CD4-positive, alpha-beta T cell treated with Interleukin-4 for 1 hour (primary cell): ENCODE measurements around the gene RHPN2.
"Not testable (repeated sequence)": the region's sequence is repeated elsewhere in the genome, so short reads cannot be mapped to it uniquely, and the experiment has no call there.

Experiments used
- DNase-seq, 2 donors: peaks; one replicate each; pipeline ENCODE4 v3.0.0-alpha.2; 2020 to 2022

RHPN2 gene

DNA sequence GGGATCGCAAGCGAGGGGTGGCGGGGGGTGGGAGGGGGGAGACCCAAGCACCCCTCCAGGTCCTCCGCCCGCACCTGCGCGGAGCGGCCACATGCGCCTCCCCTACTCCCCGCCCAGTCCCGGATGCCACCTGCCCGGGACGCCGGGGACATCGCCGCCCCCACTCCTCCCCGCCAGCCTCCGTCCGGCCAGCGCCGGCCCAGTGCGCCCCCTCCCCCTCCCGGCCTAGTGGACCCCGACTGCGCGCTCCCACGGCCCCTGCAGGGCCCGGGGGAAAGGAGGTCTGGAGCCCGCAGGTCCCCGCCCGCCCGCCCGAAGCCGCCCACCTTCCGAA, 263 bp downstream of the RHPN2 start:
- peak in 1 of 2 donors; percentile 14 for DNase-seq

DNA sequence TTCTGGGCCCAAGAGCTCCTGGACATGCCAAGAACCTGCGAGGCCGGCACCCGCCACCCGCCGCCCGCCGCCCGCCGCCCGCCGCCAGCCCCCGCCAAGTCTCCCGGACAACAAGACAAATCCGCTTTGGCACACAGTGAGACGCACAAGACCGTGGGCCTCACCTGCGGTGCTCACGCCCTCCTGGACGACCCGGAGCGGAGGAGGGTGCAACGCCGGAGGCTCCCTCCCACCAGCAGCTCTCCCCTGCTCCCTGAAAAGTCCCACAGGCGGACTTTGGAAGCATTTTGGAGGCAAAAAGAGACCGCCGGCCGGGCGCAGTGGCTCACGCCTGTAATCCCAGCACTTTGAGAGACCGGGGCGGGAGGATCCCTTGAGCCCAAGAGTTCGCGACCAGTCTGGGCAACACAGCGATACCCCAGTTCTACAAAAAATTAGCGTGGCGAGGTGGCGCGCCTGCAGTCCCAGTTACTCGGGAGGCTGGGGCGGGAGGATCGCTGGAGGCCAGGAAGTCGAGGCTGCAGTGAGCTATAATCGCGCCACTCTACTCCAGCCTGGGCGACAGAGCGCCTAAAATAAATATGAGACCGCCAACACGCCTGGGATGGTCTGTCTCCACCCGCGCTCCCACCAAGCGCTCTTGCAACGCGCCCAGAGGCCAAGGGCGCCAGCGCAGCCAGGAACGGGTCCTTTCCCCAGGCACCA, 783 bp downstream of the RHPN2 start:
- no peak for DNase-seq

DNA sequence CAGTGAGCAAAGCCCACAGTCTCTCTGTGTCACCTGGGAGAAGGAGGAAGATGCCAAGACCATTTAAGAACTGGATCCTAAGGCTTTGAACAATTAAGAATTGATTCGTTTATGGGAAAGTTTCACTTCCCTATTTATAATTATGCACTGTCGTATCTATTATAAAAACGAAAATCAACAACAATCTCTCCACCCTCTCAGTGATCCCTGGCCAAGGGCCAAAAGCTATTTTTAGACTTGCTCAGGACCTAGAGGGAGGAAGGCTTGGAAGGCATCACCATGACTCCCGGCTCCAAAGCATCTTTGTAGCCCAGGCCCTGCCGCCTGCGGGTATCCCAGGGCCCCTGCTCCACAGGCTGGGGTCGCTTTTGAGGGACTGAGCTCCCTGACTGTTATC, 1.3 kb downstream of the RHPN2 start:
- no peak for DNase-seq

DNA sequence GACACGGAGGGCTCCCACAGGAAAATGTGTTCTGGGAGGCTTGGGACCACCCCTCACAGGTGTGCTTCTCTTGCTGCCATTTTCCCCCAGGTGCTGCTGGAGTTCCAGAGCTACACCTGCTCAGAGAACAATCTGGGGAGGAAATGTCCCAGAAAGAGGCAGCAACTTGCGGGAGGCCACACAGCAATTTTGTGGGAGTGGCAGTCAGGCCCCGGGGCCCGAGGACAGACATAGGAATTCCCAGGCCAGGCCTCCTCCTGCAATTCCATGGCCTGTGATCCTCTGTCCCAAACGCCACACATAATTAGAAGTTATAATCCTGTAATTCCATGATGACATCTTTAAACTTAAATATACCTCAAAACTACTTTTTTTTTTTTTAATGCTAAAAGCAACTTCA, 1.8 kb downstream of the RHPN2 start:
- no peak for DNase-seq

DNA sequence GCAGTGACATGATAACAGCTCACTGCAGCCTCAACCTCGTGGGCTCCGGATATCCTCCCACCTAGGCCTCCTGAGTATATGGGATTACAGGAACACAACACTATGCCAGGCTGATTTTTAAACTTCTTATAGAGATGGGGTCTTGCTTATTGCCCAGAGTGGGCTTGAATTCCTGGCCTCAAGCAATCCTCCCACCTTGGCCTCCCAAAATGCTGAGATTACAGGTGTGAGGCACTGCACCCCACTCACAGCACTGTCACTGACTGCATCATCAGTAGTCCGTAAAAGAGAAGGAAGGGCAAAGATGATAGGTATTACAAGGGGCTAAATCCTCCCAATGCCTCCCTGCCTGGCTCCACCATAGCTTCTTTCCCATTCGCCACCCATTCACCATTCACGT, 4.1 kb downstream of the RHPN2 start:
- DNase-seq = no peak

DNA sequence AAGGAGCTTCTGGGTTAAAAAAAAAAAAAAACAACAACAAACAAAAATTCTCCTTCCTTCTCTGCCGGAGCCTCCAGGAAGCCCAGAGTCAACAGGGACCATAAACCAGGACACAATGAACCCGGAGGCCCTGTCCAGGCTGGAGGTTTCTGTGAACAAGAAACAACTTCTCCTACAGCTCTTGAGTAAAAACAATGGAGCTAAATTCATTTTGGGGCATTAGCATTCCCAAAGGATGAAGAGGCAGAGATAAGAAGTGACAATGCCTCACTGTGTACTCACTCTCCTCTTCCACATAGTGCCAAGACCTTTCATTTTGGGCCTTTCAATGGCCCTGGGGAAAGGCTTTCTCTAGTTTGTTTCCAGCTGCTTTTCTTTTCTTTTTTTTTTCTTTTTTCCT, 9.0 kb downstream of the RHPN2 start:
- DNase-seq = no peak

DNA sequence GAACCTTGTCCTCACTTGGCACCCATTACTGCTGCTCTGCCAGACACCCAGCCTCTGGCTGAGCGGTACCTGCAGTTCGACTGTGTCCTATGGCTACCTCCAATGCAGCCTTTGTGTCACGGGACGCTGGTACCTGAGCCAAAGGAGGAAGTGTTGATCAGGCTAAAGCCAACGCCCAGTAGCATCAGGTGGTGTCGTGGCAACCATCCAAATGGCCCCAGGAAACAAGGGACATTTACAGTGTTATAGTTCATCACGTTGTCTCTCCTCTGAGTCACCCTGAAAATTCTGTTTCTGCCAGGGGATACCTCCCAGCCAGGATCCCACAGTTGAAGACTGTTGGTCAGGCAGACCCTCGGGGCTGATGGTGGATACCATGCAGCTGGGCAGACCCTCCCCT, 10.1 kb downstream of the RHPN2 start:
- no peak for DNase-seq

DNA sequence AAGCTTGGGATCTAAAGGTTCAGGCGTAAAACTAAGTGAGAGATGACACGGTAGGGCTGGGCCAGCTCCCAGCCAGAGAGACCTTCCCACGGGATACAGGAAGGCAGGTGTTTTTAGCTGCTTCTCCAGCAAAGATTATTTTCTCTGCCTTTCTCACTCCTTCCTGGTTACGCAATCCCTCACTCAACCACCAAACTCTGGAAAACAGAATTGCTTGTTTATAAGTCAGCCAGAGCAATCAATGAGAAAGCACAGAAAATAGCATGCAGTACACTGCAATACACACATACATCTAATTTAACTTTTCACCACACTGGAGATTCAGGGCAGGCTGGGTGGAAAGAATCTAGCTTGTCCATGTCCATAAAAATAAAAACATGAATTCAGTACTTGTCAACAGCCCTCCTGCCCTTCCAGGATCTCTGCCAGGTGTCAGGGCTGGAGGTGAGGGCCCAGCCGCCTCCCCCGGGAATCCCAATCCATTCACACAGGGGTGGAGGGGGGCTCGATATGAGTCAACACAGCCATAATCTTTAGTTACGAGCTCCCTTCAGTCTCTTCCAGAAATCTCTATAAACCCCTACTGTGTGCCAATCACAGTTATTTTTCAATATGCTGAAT, 12.2 kb downstream of the RHPN2 start:
- DNase-seq = no peak

DNA sequence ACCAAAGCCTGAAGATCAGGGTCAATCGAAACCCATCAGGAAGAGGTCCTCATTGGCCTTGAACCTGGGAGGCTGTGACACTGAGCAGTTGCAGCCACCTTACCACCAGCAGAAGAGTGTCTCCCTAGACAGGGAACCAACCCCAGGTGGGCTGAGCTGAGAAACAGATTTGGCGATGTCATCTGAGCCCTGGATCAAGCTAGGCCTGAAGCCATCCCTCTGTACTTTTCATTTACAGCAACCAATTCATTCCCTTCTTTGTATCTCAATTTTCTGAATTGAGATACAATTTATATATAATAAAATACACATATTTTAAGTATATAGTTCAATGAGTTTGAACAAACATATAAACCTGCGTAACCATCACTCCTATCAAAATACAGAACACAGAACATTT, 14.6 kb downstream of the RHPN2 start:
- DNase-seq = no peak

DNA sequence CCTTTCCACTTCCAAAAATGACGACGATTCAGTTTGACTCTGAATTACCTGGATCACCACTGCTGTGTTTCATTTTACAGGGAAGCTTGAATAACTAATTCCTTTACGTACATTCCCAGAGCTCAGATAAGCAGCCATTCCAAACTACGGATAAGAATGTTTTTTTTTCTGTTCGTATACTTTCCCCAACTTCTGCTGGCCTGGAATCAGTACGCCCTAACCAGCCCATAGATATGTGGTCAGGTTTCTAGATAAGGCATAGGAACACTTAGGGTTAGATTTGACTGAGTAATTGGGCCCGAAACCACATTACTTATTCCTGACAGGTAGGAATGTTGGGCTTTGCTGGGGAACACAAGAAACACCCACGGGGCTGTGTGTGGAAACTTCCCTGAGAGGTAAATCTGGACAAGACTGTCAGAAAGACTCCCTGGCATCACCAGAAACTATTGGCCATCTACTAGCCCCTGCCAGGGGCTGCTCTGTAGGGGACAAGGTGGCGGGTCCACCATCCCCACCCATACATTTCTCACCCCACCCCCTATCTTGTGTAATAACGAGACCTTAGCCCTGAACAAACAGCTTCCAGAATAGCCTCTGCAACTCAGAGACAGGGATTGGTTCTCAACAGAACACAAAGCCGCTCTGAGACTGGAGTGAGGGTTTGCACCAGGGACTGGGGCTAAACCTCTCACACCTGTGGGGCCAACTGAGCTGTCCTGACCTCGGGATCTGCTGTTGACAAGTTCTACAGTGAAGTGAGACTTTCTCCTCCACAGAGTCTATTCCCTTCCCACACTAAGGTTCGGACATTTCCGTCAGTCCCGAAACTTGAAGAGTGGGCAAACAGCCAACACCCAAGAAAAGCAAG, 15.6 kb downstream of the RHPN2 start:
- no peak for DNase-seq

DNA sequence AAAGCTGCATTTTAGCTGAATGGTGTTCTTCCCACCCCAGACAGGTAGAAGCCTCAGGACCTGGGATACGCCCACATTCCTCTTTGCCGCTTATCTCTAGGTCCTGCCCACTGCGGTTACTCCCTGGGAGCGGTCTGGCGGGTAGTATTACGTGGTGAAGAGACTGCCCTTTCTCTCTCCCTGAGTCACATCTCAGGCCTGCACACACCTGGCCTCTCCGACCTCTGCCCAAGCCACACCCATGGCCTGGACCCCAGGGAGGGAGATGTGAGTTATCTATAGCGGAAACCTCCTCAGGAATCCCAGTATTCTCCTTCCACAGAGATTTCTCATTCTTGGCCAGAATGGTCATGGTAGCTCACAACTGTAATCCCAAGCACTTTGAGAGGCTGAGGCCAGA, 17.3 kb downstream of the RHPN2 start:
- DNase-seq = no peak

DNA sequence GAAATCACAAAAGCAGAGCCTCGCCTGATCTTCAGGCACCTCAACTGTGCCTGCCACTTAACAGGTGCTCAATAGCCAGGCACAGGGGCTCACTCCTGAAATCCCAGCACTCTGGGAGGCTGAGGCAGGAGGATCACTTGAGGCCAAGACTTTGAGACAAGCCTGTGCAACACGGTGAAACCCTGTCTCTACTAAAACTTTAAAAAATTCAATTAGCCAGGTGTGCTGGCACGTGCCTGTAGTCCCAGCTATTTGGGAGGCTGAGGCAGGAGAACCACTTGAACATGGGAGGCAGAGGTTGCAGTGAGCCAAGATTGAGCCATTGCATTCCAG, 22.9 kb downstream of the RHPN2 start:
- not testable (repeated sequence) for DNase-seq

DNA sequence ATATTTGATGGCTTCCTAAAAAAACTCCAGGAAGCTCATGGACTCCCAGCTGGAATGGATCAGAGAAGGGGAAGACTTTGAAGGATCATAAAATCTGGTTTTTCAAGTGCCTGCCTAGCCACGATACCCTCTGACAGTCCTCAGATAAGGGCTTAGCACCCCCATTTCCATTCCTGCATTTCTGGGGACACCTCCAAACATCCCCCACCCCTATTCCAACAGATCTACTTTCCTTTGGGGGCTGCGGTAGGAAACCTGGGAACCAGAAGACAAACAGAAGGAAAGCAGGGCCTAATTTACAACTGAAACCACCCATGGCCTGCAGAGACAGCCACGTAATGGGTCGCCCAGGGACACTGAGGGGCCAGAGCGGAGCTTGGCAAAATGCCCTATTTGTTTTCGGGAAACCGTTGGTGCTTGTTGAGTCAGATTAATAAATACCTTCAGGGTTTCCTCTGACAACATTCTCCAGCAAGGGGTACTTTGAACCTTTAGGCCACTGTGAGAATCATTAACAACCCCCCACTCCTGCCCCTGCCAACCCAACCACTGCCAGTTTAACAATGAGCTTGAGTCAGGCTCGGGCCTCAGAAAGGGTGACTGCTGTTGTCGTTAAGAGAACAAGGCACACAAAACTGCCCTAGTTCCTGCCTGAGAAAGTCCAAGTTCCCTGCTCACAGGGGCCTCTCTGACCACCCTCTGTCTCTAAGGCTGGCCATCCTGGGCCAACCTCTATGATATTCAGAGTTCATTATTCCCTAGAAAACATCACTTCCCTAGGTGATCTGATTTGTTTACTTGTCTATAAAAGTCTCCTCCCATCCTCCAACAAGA, 23.5 kb downstream of the RHPN2 start:
- DNase-seq = no peak

DNA sequence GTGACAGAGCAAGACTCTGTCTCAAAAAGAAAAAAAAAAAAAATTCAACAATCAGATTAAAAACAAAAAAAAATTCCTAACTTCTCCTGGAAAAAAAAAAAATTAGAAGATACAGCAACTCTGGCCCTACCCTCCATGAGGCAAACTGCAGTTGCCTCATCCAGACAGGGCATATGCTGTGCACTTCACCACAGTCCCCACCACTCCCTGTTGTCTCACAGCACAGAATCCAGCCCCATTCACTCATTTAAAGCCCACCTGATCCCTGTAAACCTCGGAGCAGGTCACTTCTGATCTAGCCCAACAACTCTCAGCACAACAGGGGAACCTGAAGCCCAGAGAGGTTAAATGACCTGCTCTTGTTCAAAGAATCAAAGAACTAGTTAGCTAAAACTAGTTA, 24.9 kb downstream of the RHPN2 start:
- no peak for DNase-seq

DNA sequence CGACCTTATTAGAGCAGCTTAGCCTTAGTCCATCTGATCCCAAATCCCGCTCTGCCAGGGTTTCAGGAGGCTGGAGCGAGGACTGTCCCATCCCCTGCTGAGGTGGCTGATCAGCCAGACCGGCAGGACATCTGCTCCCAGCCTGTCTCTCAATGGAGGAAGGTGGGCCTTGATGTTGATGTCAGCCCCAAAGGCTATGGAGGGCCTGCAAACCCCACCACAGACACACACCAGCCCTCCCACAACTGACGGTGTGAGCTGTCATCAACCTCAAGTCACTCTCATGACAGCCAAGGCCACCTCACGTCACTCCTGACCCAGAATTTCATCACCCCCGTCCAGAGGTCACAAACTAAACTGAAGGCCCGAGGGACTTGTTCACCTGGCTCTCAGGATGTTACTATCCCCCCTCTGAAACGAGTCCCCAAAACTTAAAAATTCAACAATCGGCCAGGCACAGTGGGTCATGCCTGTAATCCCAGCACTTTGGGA, 25.5 kb downstream of the RHPN2 start:
- DNase-seq = no peak

DNA sequence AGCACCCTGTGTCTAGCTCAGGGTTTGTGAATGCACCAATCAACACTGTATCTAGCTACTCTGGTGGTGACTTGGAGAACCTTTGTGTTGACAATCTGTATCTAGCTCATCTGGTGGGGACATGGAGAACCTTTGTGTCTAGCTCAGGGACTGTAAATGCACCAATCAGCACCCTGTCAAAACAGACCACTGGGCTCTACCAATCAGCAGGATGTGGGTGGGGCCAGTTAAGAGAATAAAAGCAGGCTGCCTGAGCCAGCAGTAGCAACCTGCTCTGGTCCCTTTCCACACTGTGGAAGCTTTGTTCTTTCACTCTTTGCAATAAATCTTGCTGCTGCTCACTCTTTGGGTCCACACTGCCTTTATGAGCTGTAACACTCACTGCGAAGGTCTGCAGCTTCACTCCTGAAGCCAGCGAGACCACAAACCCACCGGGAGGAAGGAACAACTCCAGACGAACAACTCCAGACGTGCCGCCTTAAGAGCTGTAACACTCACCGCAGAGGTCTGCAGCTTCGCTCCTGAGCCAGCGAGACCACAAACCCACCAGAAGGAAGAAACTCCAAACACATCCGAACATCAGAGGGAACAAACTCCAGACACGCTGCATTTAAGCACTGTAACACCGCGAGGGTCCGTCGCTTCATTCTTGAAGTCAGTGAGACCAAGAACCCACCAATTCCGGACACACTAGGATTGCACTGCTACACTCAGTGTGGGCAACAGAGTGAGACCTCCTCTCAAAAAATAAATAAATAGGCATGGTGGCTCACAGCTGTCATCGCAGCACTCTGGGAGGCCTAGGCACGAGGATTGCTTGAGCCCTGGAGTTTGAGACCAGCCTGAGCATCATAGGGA, 27.3 kb downstream of the RHPN2 start:
- peak; percentile 12 to 19 for DNase-seq

DNA sequence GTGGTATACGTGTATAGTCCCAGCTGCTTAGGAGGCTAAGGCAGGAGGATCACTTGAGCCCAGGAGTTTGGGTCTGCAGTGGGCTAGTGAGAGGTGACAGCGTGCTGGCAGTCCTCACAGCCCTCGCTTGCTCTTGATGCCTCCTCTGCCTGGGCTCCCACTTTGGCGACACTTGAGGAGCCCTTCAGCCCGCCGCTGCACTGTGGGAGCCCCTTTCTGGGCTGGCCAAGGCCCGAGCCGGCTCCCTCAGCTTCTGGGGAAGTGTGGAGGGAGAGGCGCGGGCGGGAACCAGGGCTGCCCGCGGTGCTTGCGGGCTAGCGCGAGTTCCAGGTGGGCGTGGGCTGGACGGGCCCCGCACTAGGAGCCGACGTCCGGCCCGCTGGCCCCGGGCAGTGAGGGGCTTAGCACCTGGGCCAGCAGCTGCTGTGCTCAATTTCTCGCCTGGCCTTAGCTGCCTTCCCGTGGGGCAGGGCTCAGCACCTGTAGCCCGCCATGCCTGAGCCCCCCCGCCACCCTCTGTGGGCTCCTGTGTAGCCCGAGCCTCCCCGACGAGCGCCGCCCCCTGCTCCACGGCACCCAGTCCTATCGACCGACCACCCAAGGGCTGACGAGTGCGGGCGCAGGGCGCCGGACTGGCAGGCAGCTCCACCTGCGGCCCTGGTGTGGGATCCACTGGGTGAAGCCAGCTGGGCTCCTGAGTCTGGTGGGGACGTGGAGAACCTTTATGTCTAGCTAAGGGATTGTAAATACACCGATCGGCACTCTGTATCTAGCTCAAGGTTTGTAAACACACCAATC, 28.1 kb downstream of the RHPN2 start:
- DNase-seq = not testable (repeated sequence)

DNA sequence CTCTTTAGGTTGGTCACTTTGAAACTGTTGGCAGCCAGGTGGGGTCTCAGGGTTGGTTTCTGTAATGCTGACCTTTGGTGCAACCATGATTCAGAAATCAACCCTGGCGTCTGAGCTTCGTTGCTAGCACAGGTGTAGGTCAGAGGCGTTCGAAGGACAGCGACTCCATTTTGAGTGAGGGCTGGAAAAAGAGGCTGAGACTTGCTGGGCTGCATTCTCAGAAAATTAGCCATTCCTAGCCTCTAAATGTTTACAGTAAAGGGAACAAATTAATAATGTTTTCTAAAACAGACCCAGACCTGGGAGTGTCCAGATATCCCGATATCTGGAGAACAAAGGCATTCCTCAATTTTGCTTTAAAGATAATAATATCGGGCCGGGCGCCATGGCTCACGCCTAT, 29.2 kb downstream of the RHPN2 start:
- DNase-seq = no peak

DNA sequence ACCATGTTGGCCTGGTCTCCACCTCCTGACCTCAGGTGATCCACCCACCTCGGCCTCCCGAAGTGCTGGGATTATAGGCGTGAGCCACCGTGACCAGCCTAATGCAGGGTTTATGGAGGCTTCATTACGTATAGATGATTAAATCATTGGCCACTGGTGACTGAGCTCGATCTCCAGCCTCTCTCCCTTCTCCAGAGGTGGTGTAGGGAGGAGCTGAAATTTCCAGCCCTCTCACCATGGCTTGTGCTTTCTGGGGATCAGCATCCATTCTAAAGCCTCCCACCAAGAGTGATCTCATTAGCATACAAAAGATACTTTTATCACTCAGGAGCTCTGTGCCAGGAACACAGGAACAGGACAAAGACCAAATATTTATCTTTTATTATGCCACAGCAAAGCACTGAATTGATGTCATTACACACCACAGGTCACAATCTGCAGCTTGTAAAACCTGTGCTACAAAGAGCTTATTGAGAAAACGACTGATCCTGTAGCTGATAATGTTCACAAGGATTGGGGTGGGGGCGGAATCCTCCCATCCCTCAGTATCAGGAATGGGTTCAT, 32.4 kb downstream of the RHPN2 start:
- no peak for DNase-seq

DNA sequence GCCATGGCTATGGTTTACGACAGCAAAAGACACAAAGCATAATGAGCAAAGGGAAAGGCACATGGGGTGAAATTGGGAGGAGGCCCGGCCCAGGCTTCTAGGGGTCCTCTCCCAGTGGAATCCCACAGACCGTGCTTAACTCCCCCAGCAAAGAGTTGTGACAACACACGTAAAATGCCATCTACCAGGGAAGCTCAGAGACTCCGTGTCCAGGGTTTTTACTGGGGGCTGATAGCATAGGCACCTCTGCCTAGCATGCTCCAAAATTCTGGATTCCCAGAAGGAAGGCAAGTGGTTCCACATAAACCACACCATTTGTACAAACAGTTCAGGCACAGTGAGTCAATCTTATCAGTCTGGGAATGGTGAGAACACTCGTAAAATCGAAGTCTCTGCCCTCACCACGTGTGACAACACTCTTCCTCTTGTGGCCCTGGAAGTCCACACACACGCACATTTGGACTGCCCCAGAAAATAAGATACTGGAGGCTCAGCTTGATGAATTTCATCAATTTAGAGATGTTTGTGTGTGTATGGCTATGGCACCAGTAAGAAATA, 34.9 kb downstream of the RHPN2 start:
- no peak for DNase-seq

DNA sequence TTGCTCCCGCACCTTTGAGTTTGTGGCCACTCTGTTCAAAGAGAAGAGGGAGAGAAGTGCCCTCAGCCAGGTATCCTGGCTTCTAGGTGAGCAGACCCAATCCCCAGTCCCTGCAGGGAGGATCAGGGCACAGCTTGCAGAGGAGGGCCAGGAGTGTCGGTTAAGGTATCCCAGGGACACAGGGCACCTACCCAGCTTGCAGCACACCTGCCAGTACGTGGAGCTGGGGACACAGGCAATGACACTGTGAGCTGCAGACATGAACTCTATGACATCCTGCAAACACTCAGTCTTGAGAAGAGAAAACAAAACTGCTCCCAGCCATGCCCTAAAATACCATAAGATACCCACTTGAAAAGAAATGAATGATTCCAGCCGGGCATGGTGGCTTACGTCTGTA, 38.1 kb downstream of the RHPN2 start:
- not testable (repeated sequence) for DNase-seq
